ENCODE results near the gene SPATA16. TPM values are rescaled to one million over a fixed set of nuclear protein-coding genes. Genes with fewer than 3 reads are reported as not detected.

Gene SPATA16
- total RNA-seq, 1 donor from 2014 or later = not detected

DNA sequence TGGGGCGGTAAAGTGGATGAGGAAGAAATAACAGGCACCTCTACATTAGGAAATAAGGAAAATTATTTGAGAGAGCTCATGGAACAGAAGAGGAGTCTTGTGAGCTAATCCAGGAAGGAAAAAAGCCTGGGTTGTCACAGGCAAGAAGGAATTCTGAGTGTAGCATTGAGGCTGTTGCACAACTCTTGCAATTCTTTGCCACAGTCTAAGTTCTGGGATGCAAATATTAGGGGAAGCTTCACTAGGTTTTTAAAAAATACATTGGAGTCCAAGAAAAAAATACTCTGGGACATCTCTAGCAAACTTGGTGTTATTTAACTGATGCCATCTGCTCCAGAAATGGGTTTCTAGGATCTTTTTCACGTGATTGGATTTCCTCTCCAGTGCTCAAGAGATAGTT, 122.3 kb downstream of the SPATA16 start:
- TF ChIP-seq, protein P1, sequence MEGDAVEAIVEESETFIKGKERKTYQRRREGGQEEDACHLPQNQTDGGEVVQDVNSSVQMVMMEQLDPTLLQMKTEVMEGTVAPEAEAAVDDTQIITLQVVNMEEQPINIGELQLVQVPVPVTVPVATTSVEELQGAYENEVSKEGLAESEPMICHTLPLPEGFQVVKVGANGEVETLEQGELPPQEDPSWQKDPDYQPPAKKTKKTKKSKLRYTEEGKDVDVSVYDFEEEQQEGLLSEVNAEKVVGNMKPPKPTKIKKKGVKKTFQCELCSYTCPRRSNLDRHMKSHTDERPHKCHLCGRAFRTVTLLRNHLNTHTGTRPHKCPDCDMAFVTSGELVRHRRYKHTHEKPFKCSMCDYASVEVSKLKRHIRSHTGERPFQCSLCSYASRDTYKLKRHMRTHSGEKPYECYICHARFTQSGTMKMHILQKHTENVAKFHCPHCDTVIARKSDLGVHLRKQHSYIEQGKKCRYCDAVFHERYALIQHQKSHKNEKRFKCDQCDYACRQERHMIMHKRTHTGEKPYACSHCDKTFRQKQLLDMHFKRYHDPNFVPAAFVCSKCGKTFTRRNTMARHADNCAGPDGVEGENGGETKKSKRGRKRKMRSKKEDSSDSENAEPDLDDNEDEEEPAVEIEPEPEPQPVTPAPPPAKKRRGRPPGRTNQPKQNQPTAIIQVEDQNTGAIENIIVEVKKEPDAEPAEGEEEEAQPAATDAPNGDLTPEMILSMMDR (IDR thresholded peaks at IDR 0.05) = no peak
- H3K27me3 Mint-ChIP-seq (ENCODE audit: low read depth) = peaks cover 3% of the 10 kb centered on the region
- H3K4me3 Mint-ChIP-seq (ENCODE audit: unreplicated experiment) = no peak overlapping the region
- no peak for DNase-seq (ENCODE audit: low spot score)
- H3K36me3 Mint-ChIP-seq (ENCODE audit: low read depth) = no peaks in the 10 kb centered on the region
- no peaks in the 10 kb centered on the region for H3K9me3 Mint-ChIP-seq (ENCODE audit: low read depth)
- no peaks in the 10 kb centered on the region for H3K4me1 Mint-ChIP-seq (ENCODE audit: low read depth)
- H3K27ac Mint-ChIP-seq (ENCODE audit: unreplicated experiment) = no peak overlapping the region

DNA sequence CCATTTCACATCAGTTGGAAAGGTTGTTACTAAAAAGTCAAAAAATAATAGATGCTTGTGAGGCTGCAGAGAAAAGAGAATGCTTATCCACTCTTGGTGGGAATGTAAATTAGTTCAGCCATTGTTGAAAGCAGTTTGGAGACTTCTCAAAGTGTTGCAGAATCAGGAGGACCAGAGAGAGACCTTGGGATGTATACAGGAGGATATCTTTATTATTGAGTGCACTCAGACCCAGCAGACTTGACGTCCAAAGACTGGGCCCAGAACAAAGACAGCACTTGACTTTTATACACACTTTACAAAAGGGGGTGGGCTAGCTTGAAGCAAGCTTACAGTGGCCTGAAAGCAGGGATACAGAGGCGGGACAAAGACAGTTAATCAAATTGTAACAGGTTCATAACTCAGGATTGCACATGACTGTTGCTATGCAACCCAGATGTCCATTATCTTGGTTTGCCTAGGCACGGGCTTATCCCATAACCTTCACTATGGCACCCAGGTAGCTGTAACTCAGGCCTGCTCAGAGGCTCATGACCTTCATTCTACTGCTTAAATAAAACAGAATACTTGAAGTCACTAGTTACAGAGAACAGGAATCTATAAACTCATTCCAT, 127.7 kb downstream of the SPATA16 start:
- no peaks in the 10 kb centered on the region for H3K9me3 Mint-ChIP-seq (ENCODE audit: low read depth)
- no peaks in the 10 kb centered on the region for H3K4me1 Mint-ChIP-seq (ENCODE audit: low read depth)
- DNase-seq (ENCODE audit: low spot score) = no peak
- no peaks in the 10 kb centered on the region for H3K36me3 Mint-ChIP-seq (ENCODE audit: low read depth)
- no peaks in the 10 kb centered on the region for H3K27me3 Mint-ChIP-seq (ENCODE audit: low read depth)
- no peak overlapping the region for H3K4me3 Mint-ChIP-seq (ENCODE audit: unreplicated experiment)
- TF ChIP-seq, protein P1 (IDR thresholded peaks at IDR 0.05) = no peak
- no peak overlapping the region for H3K27ac Mint-ChIP-seq (ENCODE audit: unreplicated experiment)

DNA sequence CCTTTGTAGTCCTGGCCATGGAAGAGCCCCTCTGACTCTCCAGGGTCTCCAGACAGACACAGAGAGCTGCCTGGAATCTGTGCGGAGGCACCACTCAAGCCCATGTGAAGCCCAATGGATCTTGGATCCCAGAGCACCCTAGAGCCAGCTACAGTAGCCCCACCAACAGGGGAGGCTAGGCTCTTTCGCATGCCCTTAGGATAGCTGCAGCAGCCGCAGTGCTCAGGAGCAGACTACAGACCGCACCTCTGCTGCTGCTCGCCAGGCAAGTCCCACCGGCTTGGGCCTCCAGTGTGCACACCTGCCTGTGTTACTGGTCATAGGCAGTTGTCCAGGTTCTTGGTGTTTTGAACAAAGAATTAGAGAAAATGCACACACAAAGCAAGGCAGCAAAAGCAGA, 131.6 kb downstream of the SPATA16 start:
- Mint-ChIP-seq H3K36me3 (ENCODE audit: low read depth) (no peaks in the 10 kb centered on the region), H3K27me3 (ENCODE audit: low read depth) (peaks cover 5% of the 10 kb centered on the region), H3K4me3 (ENCODE audit: unreplicated experiment) (no peak overlapping the region), H3K27ac (ENCODE audit: unreplicated experiment) (no peak overlapping the region), H3K4me1 (ENCODE audit: low read depth) (no peaks in the 10 kb centered on the region), H3K9me3 (ENCODE audit: low read depth) (no peaks in the 10 kb centered on the region)
- peak; percentile 71 for DNase-seq (ENCODE audit: low spot score)
- TF ChIP-seq, protein P1 (IDR thresholded peaks at IDR 0.05) = no peak

DNA sequence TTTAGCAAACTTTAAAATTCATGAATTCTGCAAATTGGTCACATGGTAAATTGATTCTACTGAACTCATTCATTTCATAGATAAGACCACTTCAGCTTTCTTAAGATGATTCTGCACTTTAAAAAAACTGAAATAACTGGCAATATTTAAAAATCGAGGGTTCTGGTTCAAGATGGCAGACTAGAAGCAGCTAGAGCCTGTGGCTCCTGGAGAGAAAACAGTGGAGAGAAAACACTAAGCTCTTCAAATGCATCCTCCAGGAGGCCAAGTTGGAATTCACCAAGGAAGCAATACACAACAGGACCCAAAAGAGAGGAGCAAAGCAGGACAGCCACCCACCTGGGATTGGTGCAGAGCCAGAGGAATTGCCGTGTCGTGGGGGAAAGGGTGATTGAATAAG, 132.1 kb downstream of the SPATA16 start:
- no peak overlapping the region for H3K27ac Mint-ChIP-seq (ENCODE audit: unreplicated experiment)
- H3K27me3 Mint-ChIP-seq (ENCODE audit: low read depth) = peaks cover 5% of the 10 kb centered on the region
- H3K4me3 Mint-ChIP-seq (ENCODE audit: unreplicated experiment) = no peak overlapping the region
- H3K9me3 Mint-ChIP-seq (ENCODE audit: low read depth) = no peaks in the 10 kb centered on the region
- H3K36me3 Mint-ChIP-seq (ENCODE audit: low read depth) = no peaks in the 10 kb centered on the region
- TF ChIP-seq, protein P1 (IDR thresholded peaks at IDR 0.05) = no peak
- no peaks in the 10 kb centered on the region for H3K4me1 Mint-ChIP-seq (ENCODE audit: low read depth)
- no peak for DNase-seq (ENCODE audit: low spot score)

DNA sequence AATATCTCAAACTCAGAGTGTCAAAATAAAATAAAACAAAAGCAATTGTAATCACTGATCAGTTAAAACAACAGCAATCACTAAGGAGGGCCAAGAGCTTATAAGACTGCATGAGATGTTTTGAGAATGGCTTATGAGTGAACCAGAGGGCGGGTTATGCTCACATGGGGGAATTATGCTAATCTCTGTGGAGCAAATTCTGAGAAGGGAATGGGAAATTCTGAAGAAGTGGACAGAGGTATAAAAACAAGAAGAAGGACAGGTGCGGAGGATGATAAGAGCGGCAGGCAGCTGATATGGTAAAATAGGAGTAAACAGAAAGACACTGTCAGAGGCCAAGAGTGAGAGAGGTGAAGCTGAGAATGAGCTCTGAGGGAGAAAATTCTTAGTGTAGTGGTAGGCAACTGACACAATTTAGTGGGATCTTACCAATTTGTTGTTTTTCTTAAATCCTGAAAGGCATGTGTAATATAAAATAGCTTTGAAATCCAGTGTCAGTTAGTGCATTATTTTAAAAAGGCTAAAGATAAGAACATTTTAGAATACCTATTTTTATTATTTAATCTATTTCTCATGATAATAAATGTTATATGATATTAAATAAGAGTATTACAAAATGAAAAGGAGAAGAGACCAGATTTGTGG, 133.8 kb downstream of the SPATA16 start:
- H3K4me3 Mint-ChIP-seq (ENCODE audit: unreplicated experiment) = no peak overlapping the region
- H3K36me3 Mint-ChIP-seq (ENCODE audit: low read depth) = no peaks in the 10 kb centered on the region
- no peak overlapping the region for H3K27ac Mint-ChIP-seq (ENCODE audit: unreplicated experiment)
- H3K9me3 Mint-ChIP-seq (ENCODE audit: low read depth) = no peaks in the 10 kb centered on the region
- DNase-seq (ENCODE audit: low spot score) = no peak
- TF ChIP-seq, protein P1 (IDR thresholded peaks at IDR 0.05) = no peak
- no peaks in the 10 kb centered on the region for H3K4me1 Mint-ChIP-seq (ENCODE audit: low read depth)
- peaks cover 5% of the 10 kb centered on the region for H3K27me3 Mint-ChIP-seq (ENCODE audit: low read depth)

Measured in chondrocyte (in vitro differentiated cells).